ENCODE measurements around the gene MVB12B.

MVB12B gene

DNA sequence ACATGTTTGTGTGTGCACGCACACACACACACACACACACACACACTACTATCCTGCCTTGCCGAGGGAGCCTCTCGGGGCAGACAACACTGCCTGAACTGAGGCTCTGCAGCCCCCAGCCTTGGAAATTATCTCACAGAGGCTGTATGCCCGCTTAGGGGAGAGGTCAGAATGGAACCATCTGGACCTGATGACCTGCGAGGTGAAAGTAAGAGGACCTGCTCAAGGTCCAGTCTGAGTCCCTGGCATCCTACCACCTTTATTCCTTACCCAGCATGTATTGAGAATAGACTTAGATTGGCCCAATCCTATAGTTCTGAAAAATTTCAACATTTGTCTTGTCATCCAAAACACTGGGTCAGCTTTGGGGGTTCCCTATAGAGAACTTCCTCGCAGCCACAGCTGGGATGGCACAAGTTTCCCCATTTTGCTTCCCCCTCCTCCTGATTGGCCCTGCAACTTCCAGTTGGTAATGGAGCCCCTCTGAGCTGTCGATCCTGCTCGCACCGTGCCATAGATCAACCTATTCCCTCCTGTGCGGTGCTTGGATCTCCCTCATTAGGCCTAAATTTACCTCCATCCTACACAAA lies 10.2 kb downstream of the MVB12B start:
- no peak for DNase-seq (ENCODE audit: low read depth)
- no peak overlapping the region for H3K4me3 ChIP-seq (ENCODE audit: low read depth, low read length)
- TF ChIP-seq, protein P1, sequence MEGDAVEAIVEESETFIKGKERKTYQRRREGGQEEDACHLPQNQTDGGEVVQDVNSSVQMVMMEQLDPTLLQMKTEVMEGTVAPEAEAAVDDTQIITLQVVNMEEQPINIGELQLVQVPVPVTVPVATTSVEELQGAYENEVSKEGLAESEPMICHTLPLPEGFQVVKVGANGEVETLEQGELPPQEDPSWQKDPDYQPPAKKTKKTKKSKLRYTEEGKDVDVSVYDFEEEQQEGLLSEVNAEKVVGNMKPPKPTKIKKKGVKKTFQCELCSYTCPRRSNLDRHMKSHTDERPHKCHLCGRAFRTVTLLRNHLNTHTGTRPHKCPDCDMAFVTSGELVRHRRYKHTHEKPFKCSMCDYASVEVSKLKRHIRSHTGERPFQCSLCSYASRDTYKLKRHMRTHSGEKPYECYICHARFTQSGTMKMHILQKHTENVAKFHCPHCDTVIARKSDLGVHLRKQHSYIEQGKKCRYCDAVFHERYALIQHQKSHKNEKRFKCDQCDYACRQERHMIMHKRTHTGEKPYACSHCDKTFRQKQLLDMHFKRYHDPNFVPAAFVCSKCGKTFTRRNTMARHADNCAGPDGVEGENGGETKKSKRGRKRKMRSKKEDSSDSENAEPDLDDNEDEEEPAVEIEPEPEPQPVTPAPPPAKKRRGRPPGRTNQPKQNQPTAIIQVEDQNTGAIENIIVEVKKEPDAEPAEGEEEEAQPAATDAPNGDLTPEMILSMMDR (IDR thresholded peaks at IDR 0.05; ENCODE audit: control insufficient read depth, extremely low read depth, insufficient read depth): no peak

DNA sequence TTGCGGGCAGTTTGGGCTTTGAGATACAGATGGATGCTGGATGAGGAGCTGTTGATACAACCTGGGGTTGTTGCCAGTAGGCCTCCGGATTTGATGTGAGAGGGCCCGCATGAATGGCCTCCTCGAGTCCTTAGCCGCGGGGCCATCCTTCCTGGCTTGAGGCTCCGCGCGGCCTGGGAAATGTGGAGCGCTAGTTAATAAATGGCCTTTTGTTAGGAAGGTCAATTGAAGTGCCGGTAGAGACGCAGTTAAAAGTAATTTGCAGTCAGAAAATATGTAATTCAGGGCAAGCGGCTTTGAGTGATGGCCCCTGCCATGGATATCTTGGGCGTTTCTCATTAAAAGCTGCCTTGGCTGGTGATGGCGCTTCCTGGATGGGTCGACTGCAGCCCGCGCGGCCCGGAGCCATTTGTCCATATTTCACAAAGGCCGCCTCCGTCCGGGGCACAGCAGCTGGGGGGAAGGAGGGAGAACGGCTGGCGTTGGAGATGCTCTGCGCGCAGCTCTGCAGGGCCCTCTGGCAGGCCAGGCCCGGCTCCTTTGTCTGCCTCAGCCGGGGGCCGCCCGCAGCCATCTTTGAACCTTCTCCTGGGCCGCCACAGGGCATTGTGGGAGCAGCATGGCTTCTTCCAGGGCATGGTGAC lies 11.2 kb downstream of the MVB12B start:
- H3K4me3 ChIP-seq (ENCODE audit: low read depth, low read length): no peak overlapping the region
- TF ChIP-seq, protein P1 (IDR thresholded peaks at IDR 0.05; ENCODE audit: control insufficient read depth, extremely low read depth, insufficient read depth): no peak
- DNase-seq (ENCODE audit: low read depth): no peak

DNA sequence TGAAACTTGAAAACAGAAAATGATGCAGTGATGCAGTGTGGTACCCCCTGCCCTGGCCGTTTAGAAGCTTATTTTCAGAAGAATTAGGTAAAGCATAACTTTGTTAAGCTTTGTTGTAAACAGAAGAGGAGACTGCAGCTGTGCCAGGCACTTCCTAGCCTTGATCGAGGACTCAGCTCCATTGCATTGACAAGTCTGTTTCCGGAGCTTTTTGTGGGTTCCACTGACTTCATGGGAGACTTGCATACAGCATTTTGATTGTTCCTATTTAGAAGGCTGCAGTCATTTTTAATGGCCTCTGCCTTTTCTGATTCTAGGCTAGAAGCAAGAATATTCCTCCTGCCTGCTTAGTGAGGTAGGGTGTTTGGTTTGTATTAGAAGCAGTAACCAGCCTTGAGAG lies 12.3 kb downstream of the MVB12B start:
- no peak for DNase-seq (ENCODE audit: low read depth)
- TF ChIP-seq, protein P1 (IDR thresholded peaks at IDR 0.05; ENCODE audit: control insufficient read depth, extremely low read depth, insufficient read depth): no peak
- H3K4me3 ChIP-seq (ENCODE audit: low read depth, low read length): no peak overlapping the region

DNA sequence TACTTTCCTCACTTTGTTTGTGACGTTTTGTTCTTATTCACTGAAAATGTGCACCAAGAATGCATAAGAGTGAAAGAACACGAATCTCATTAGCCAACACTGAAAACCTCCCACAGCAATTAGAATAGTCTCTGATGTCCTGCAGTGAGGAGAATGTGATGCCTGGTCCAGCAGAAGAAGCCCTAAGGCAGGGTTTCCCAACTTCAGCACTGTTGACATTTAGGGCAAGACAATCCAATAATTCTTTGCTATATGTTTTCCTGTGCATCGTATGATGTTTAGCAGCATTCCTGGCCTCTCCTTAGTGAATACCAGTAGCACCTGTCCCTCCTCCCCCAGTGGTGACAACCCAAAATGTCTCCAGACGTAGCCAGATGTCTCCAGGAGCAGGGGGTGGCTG lies 14.8 kb downstream of the MVB12B start:
- TF ChIP-seq, protein P1 (IDR thresholded peaks at IDR 0.05; ENCODE audit: control insufficient read depth, extremely low read depth, insufficient read depth): no peak
- DNase-seq (ENCODE audit: low read depth): no peak
- no peak overlapping the region for H3K4me3 ChIP-seq (ENCODE audit: low read depth, low read length)

DNA sequence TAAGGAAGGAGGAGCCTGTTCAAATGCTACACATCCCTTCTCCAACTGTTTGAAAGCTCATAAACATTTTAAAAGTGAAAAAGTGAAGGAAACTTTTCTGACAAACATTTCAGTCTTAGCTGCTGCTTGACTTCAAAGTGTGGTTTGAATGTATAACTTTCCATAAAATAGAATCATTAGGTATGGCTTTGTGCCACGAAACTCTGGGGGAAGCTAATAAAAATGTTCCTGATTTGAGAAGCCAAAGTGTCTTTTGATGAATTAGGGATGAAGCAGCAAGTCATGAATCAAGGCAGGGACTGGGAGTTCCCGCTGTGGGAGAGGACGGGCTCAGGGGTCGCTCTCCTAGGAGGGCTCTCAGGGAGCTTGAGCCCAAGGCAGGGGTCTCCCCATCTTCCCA lies 15.3 kb downstream of the MVB12B start:
- DNase-seq (ENCODE audit: low read depth): no peak
- TF ChIP-seq, protein P1 (IDR thresholded peaks at IDR 0.05; ENCODE audit: control insufficient read depth, extremely low read depth, insufficient read depth): no peak
- H3K4me3 ChIP-seq (ENCODE audit: low read depth, low read length): no peak overlapping the region

DNA sequence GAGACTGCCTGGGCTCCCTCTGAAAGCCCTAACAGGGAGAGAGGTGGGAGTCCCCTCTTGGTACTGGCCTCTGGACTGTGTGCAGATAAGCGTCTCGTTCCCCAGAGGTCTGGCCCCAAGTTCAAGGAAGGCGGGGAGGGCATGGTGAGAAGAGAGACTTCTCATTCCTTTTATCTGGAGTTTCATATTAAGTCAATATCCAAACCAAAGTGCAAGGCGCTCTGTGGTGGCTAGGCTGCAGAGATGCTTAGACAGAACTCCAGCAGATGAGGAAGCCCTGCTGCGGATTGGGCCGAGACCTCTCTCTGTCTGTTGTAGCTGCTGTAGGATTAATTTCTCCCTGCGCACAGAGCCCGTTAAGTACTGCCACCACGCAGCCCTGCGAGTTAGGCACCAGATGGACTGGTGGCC lies 16.0 kb downstream of the MVB12B start:
- no peak overlapping the region for H3K4me3 ChIP-seq (ENCODE audit: low read depth, low read length)
- DNase-seq (ENCODE audit: low read depth): no peak
- TF ChIP-seq, protein P1 (IDR thresholded peaks at IDR 0.05; ENCODE audit: control insufficient read depth, extremely low read depth, insufficient read depth): no peak

DNA sequence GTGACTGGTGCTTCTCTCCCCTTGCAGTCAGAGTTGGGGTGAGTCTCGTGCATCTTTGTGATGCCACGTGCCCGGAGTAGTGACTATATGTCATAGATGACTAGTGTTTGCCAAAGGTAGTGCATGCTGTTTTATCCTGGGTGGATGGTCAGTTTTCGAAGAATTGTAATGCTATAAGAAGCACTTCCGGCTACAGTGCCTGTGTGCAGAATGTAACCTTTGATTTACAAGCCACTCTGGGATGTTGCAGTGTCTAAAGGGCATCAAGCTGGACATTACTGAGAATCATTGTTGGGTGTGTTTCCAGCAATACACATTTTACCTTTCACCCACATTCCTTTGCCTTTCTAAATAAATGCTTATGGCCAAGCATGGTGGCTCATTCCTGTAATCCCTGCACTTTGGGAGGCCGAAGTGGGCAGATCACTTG lies 16.7 kb downstream of the MVB12B start:
- H3K4me3 ChIP-seq (ENCODE audit: low read depth, low read length): no peak overlapping the region
- TF ChIP-seq, protein P1 (IDR thresholded peaks at IDR 0.05; ENCODE audit: control insufficient read depth, extremely low read depth, insufficient read depth): no peak
- no peak for DNase-seq (ENCODE audit: low read depth)

Data from LNCaP clone FGC (cell line).